ENCODE results near the gene FILIP1L.

FILIP1L gene

DNA sequence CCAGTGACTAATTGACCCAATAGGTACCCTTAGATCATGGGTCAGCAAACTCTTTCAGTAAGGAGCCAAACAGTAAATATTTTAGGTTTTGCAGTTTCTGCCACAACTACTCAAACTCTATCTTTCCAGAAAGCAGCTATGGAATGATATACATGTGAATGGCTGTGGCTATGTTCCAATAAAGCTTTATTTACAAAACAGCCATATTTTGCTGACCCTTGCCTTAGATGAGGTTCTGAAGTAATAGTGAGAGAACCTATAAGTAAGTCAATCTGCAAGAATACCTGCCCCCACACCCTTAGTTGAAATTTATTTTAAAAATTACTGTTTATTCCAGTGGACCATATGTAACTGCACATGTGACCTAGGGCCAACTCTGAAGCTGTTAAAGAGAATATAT is 162.6 kb downstream of the FILIP1L start:
- H3K79me2 ChIP-seq (ENCODE audit: insufficient read depth, low read length), result no peaks in the 10 kb centered on the region
- no peaks in the 10 kb centered on the region for H3K9me3 ChIP-seq (ENCODE audit: insufficient read depth, low read depth, low read length)
- no peak overlapping the region for H2AFZ ChIP-seq (ENCODE audit: low read length)
- H4K20me1 ChIP-seq (ENCODE audit: insufficient read depth, low read length, poor library complexity, severe bottlenecking), result no peaks in the 10 kb centered on the region
- no peak overlapping the region for H3K9ac ChIP-seq (ENCODE audit: low read depth, low read length, poor library complexity, severe bottlenecking)
- no peak for TF ChIP-seq EZH2phosphoT487 (IDR thresholded peaks at IDR 0.05; ENCODE audit: borderline replicate concordance)
- TF ChIP-seq, protein P1, sequence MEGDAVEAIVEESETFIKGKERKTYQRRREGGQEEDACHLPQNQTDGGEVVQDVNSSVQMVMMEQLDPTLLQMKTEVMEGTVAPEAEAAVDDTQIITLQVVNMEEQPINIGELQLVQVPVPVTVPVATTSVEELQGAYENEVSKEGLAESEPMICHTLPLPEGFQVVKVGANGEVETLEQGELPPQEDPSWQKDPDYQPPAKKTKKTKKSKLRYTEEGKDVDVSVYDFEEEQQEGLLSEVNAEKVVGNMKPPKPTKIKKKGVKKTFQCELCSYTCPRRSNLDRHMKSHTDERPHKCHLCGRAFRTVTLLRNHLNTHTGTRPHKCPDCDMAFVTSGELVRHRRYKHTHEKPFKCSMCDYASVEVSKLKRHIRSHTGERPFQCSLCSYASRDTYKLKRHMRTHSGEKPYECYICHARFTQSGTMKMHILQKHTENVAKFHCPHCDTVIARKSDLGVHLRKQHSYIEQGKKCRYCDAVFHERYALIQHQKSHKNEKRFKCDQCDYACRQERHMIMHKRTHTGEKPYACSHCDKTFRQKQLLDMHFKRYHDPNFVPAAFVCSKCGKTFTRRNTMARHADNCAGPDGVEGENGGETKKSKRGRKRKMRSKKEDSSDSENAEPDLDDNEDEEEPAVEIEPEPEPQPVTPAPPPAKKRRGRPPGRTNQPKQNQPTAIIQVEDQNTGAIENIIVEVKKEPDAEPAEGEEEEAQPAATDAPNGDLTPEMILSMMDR (conservative IDR thresholded peaks at IDR 0.05; ENCODE audit: low read length), result no peak
- H3K36me3 ChIP-seq (ENCODE audit: insufficient read depth, low read length), result no peaks in the 10 kb centered on the region
- H3K4me1 ChIP-seq (ENCODE audit: insufficient read depth, low read length, poor library complexity, severe bottlenecking), result peaks cover 20% of the 10 kb centered on the region
- H3K4me3 ChIP-seq (ENCODE audit: low read length, poor library complexity, severe bottlenecking), result no peak overlapping the region
- H3F3A ChIP-seq (ENCODE audit: low read depth), result no peaks in the 10 kb centered on the region
- no peaks in the 10 kb centered on the region for H3K9me2 ChIP-seq (replicated peaks; ENCODE audit: low read depth, low read length)
- H3K27me3 ChIP-seq (ENCODE audit: insufficient read depth, low read length, poor library complexity, severe bottlenecking), result no peaks in the 10 kb centered on the region
- no peak overlapping the region for H3K4me2 ChIP-seq (ENCODE audit: low read depth, low read length, poor library complexity, severe bottlenecking)

DNA sequence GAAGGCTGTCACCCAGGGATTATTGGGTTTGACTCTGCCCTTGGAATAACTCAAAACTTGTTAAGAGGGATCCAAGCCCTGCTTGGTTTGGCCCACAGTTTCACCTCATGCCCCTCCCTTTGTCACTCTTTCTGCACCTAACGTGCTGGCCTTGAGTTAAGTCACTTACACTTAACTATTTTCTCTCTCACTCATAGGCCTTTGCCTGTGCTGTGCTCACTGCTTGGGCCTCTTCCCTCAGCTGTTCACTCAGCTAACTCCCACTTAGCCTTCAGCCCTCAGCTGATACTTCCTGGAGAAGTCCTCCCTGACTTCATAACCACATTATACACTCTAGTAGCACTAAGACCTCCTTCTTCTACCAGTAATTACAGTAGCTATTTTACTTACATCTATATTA is 163.4 kb downstream of the FILIP1L start:
- H4K20me1 ChIP-seq (ENCODE audit: insufficient read depth, low read length, poor library complexity, severe bottlenecking), result no peaks in the 10 kb centered on the region
- H3K27me3 ChIP-seq (ENCODE audit: insufficient read depth, low read length, poor library complexity, severe bottlenecking), result no peaks in the 10 kb centered on the region
- H3K9me3 ChIP-seq (ENCODE audit: insufficient read depth, low read depth, low read length), result no peaks in the 10 kb centered on the region
- H3K9me2 ChIP-seq (replicated peaks; ENCODE audit: low read depth, low read length), result no peaks in the 10 kb centered on the region
- TF ChIP-seq EZH2phosphoT487 (IDR thresholded peaks at IDR 0.05; ENCODE audit: borderline replicate concordance), result no peak
- TF ChIP-seq, protein P1 (conservative IDR thresholded peaks at IDR 0.05; ENCODE audit: low read length), result no peak
- peak overlapping the region; percentile 6 for H3K4me2 ChIP-seq (ENCODE audit: low read depth, low read length, poor library complexity, severe bottlenecking)
- H2AFZ ChIP-seq (ENCODE audit: low read length), result no peak overlapping the region
- no peaks in the 10 kb centered on the region for H3K36me3 ChIP-seq (ENCODE audit: insufficient read depth, low read length)
- H3F3A ChIP-seq (ENCODE audit: low read depth), result no peaks in the 10 kb centered on the region
- no peak overlapping the region for H3K4me3 ChIP-seq (ENCODE audit: low read length, poor library complexity, severe bottlenecking)
- no peaks in the 10 kb centered on the region for H3K79me2 ChIP-seq (ENCODE audit: insufficient read depth, low read length)
- H3K4me1 ChIP-seq (ENCODE audit: insufficient read depth, low read length, poor library complexity, severe bottlenecking), result peaks cover 20% of the 10 kb centered on the region
- peak overlapping the region; percentile 9 for H3K9ac ChIP-seq (ENCODE audit: low read depth, low read length, poor library complexity, severe bottlenecking)

DNA sequence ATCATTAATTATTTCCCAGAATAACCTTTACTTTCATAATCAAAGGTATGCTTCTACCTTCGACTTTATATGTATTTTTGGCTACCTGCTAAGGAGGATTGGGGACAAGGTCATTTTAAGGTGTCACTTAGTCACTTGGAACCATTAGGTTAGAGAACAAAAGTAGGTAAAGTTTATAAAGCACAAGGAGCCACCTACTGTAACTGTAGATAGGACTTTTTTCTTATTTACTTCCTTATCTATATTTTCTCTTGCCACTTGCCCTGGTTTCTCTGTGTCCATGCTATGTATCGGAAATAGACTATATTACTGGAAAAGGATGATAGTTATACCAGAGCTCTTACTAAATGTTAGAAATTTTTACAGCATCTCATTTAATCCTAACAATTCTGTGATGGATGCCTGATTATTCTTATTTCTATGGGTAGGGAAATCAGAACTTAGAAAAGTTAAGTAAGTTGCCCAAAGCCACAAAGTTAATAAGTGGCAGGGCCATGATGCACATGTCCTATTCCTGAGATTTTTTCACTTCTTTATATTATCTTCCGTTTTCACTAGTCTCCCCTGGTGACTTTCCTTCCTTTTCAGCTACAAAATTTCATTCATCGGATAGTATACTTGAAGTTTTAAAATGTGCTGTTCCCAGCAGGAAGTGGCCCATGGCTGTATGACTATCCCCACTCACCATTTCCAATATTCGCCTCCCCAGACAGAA is 164.2 kb downstream of the FILIP1L start:
- peak overlapping the region; percentile 9 for H3K9ac ChIP-seq (ENCODE audit: low read depth, low read length, poor library complexity, severe bottlenecking)
- no peak overlapping the region for H2AFZ ChIP-seq (ENCODE audit: low read length)
- no peak overlapping the region for H3K4me3 ChIP-seq (ENCODE audit: low read length, poor library complexity, severe bottlenecking)
- no peaks in the 10 kb centered on the region for H3F3A ChIP-seq (ENCODE audit: low read depth)
- TF ChIP-seq EZH2phosphoT487 (IDR thresholded peaks at IDR 0.05; ENCODE audit: borderline replicate concordance), result no peak
- TF ChIP-seq, protein P1 (conservative IDR thresholded peaks at IDR 0.05; ENCODE audit: low read length), result no peak
- H3K9me2 ChIP-seq (replicated peaks; ENCODE audit: low read depth, low read length), result no peaks in the 10 kb centered on the region
- H3K27me3 ChIP-seq (ENCODE audit: insufficient read depth, low read length, poor library complexity, severe bottlenecking), result no peaks in the 10 kb centered on the region
- no peaks in the 10 kb centered on the region for H3K36me3 ChIP-seq (ENCODE audit: insufficient read depth, low read length)
- no peaks in the 10 kb centered on the region for H3K9me3 ChIP-seq (ENCODE audit: insufficient read depth, low read depth, low read length)
- no peaks in the 10 kb centered on the region for H4K20me1 ChIP-seq (ENCODE audit: insufficient read depth, low read length, poor library complexity, severe bottlenecking)
- no peaks in the 10 kb centered on the region for H3K79me2 ChIP-seq (ENCODE audit: insufficient read depth, low read length)
- peaks cover 28% of the 10 kb centered on the region for H3K4me1 ChIP-seq (ENCODE audit: insufficient read depth, low read length, poor library complexity, severe bottlenecking)
- H3K4me2 ChIP-seq (ENCODE audit: low read depth, low read length, poor library complexity, severe bottlenecking), result no peak overlapping the region

Data from Loucy (cell line).